ENCODE results near the gene IRF2.

- TF ChIP-seq CTCF (IDR thresholded peaks at IDR 0.05; ENCODE audit: control extremely low read depth in 1 of 3, insufficient read depth in 1 of 3, low read depth in 1 of 3, low read length in 3 of 3) (no peak), EP300 (IDR thresholded peaks at IDR 0.05; ENCODE audit: borderline replicate concordance in 1 of 2, low read depth in 2 of 2, low read length in 2 of 2) (no peak), POLR2A (IDR thresholded peaks at IDR 0.05; ENCODE audit: control extremely low read depth in 1 of 2, low read depth in 2 of 2, low read length in 2 of 2) (no peak), POLR2AphosphoS5 (IDR thresholded peaks at IDR 0.05; ENCODE audit: low read depth, low read length) (no peak), MAX (IDR thresholded peaks at IDR 0.05) (no peak), EGR1 (IDR thresholded peaks at IDR 0.05; ENCODE audit: borderline replicate concordance, low read depth, low read length) (no peak), SRF (IDR thresholded peaks at IDR 0.05; ENCODE audit: low read depth, low read length) (no peak)
Measured at GRCh38 chr4:184417802-184418511, 56.4 kb downstream of the IRF2 start.
